ENCODE data around the gene IGFL3. TPM values are rescaled to one million over a fixed set of nuclear protein-coding genes. Genes with fewer than 3 reads are reported as not detected.
"Not testable (repeated sequence)": the region's sequence is repeated elsewhere in the genome, so short reads cannot be mapped to it uniquely, and the experiment has no call there.

Gene IGFL3
- total RNA-seq = not detected in 2 replicates

- DNase-seq (ENCODE audit: low read depth) = no peak
These were observed at the start of gene IGFL3 for GRCh38 chr19:46124638-46125115. Gene IGFL3, minus strand, starts transcription at chr19:46124688. Its CDS starts 39 bp downstream, at chr19:46124649.

GRCh38 chr19:46173886-46174480 lies 49.5 kb upstream of the IGFL3 start:
- no peak for DNase-seq (ENCODE audit: low read depth)

- DNase-seq (ENCODE audit: low read depth) = no peak
These were observed 38.2 kb upstream of the IGFL3 start for GRCh38 chr19:46162731-46163130.

- not testable (repeated sequence) for DNase-seq (ENCODE audit: low read depth)
These were observed 37.3 kb upstream of the IGFL3 start for GRCh38 chr19:46161642-46162257.

GRCh38 chr19:46160233-46160775 lies 35.8 kb upstream of the IGFL3 start:
- DNase-seq (ENCODE audit: low read depth) = no peak

- no peak for DNase-seq (ENCODE audit: low read depth)
These were observed 35.1 kb upstream of the IGFL3 start for GRCh38 chr19:46159418-46160232.

- DNase-seq (ENCODE audit: low read depth) = no peak
These were observed 30.7 kb upstream of the IGFL3 start for GRCh38 chr19:46155237-46155636.

GRCh38 chr19:46150606-46151005 lies 26.1 kb upstream of the IGFL3 start:
- no peak for DNase-seq (ENCODE audit: low read depth)

GRCh38 chr19:46147791-46148288 lies 23.4 kb upstream of the IGFL3 start, which contains the start of gene IGFL2:
Gene IGFL2, plus strand, starts transcription at chr19:46148238. Its CDS starts 41 bp downstream, at chr19:46148279.
- no peak for DNase-seq (ENCODE audit: low read depth)

GRCh38 chr19:46147166-46147740 lies 22.8 kb upstream of the IGFL3 start:
- DNase-seq (ENCODE audit: low read depth) = no peak

- no peak for DNase-seq (ENCODE audit: low read depth)
These were observed 20.3 kb upstream of the IGFL3 start for GRCh38 chr19:46144756-46145155.

- DNase-seq (ENCODE audit: low read depth) = no peak
These were observed 17.8 kb upstream of the IGFL3 start for GRCh38 chr19:46142294-46142693.

- DNase-seq (ENCODE audit: low read depth) = no peak
These were observed 16.9 kb upstream of the IGFL3 start for GRCh38 chr19:46141421-46141820.

- no peak for DNase-seq (ENCODE audit: low read depth)
These were observed 13.5 kb upstream of the IGFL3 start for GRCh38 chr19:46137915-46138473.

GRCh38 chr19:46134527-46134926 lies 10.0 kb upstream of the IGFL3 start:
- peak; percentile 11 for DNase-seq (ENCODE audit: low read depth)

GRCh38 chr19:46133777-46134241 lies 9.3 kb upstream of the IGFL3 start:
- DNase-seq (ENCODE audit: low read depth) = peak; percentile 19

- DNase-seq (ENCODE audit: low read depth) = peak; percentile 98
These were observed 8.7 kb upstream of the IGFL3 start for GRCh38 chr19:46133101-46133627.

GRCh38 chr19:46132508-46133100 lies 8.1 kb upstream of the IGFL3 start:
- DNase-seq (ENCODE audit: low read depth) = no peak

- no peak for DNase-seq (ENCODE audit: low read depth)
These were observed 7.1 kb upstream of the IGFL3 start for GRCh38 chr19:46131485-46132143.

GRCh38 chr19:46126086-46126580 lies 1.6 kb upstream of the IGFL3 start:
- DNase-seq (ENCODE audit: low read depth) = no peak
